Measurements from ENCODE around the gene ECHS1.
"Not testable (repeated sequence)": the region's sequence is repeated elsewhere in the genome, so short reads cannot be mapped to it uniquely, and the experiment has no call there.

ECHS1 gene

DNA sequence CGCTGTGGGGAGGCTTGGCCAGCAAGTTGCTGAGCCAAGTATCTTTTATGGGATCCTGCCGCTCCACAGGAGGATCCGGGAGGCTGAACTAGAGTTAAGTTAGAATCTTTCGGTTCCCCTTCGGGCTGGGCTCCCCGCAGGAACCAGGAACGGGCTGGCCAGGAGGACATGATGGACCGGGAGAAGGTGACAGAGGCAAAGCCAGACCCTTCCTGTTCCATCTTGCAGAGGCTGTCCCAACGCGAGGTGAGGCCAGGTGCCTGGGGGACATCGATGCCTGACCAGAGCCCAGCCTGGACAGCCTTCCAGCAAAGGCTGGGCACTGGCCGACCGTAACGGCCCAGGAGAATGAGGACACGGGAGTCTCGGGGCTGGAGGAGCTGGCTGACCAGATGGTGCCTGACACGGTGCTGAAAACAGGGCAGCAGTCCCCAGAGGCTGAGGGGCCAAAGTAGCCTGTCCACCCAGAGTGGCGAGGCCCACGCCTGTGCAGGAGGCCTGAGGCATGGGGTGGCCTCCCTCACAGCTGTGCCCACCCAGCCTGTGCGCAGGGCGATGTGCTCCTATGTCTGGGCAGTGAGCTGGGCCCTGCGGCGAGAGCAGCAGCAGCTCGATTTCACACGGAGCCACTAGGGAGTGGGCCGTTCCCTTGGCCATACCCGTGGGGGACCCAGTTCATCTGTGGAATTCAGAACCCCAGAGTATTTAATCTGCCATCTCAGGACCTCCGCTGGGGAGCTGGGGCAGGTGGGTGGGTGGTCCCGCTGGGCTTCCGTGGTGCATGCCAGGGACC lies 4.1 kb upstream of the ECHS1 start:
- Histone ChIP-seq H3K4me2 (ENCODE audit: low read length) (peak overlapping the region; percentile 85; the same call in 1 of the 2 replicates), H3K9me3 (ENCODE audit: low read length) (no peaks in the 10 kb centered on the region), H3K4me3 (ENCODE audit: low read depth, low read length, poor library complexity, severe bottlenecking) (no peak overlapping the region), H3F3A (ENCODE audit: insufficient read depth, low read length) (no peaks in the 10 kb centered on the region; the same call in 1 of the 2 replicates), H3K4me1 (ENCODE audit: insufficient read depth, low read length, severe bottlenecking) (peaks cover 18% of the 10 kb centered on the region), H3K9ac (ENCODE audit: low read length) (no peak overlapping the region; the same call in 1 of the 2 replicates), H2AFZ (ENCODE audit: low read length) (no peak overlapping the region), H4K20me1 (ENCODE audit: insufficient read depth, low read length) (no peaks in the 10 kb centered on the region), H3K36me3 (ENCODE audit: insufficient read depth, low read length) (no peaks in the 10 kb centered on the region), H3K27ac (ENCODE audit: low read depth, low read length, poor library complexity, severe bottlenecking) (no peak overlapping the region), H3K79me2 (ENCODE audit: insufficient read depth, low read length) (no peaks in the 10 kb centered on the region), H3K9me2 (ENCODE audit: low read depth, low read length) (no peaks in the 10 kb centered on the region), H3K27me3 (ENCODE audit: insufficient read depth, low read length) (0 out of 2 replicates have a peak, but pooled peaks cover 7% of the 10 kb centered on the region)
- TF ChIP-seq EZH2 (IDR thresholded peaks at IDR 0.05; ENCODE audit: borderline replicate concordance, low read length) = no peak
- TF ChIP-seq CTCF (IDR thresholded peaks at IDR 0.05; ENCODE audit: low read length) = no peak

DNA sequence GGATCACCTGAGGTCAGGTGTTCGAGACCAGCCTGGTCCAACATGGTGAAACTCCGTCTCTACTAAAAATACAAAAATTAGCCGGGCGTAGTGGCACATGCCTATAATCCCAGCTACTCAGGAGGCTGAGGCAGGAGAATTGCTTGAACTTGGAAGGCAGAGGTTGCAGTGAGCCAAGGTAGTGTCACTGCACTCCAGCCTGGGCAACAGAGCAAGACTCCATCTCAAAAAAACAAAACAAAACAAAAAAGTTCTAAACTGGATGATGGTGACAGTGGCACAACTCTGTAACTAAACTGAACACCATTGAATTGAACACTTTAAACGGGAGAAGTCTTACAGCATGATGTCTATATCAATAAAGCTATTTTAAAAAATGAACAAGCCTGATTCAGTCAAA lies 3.0 kb upstream of the ECHS1 start:
- not testable (repeated sequence) for H3K9me2 ChIP-seq (ENCODE audit: low read depth, low read length); H3F3A ChIP-seq (ENCODE audit: insufficient read depth, low read length); H3K9ac ChIP-seq (ENCODE audit: low read length); H3K27ac ChIP-seq (ENCODE audit: low read depth, low read length, poor library complexity, severe bottlenecking); H2AFZ ChIP-seq (ENCODE audit: low read length); H4K20me1 ChIP-seq (ENCODE audit: insufficient read depth, low read length); H3K9me3 ChIP-seq (ENCODE audit: low read length); H3K4me2 ChIP-seq (ENCODE audit: low read length); H3K36me3 ChIP-seq (ENCODE audit: insufficient read depth, low read length); H3K27me3 ChIP-seq (ENCODE audit: insufficient read depth, low read length); H3K79me2 ChIP-seq (ENCODE audit: insufficient read depth, low read length); H3K4me3 ChIP-seq (ENCODE audit: low read depth, low read length, poor library complexity, severe bottlenecking)
- H3K4me1 ChIP-seq (ENCODE audit: insufficient read depth, low read length, severe bottlenecking) = peaks cover 23% of the 10 kb centered on the region

GRCh38 chr10:133375357-133376115 lies 2.4 kb upstream of the ECHS1 start:
- TF ChIP-seq EZH2 (IDR thresholded peaks at IDR 0.05; ENCODE audit: borderline replicate concordance, low read length) = no peak
- no peak for TF ChIP-seq CTCF (IDR thresholded peaks at IDR 0.05; ENCODE audit: low read length)
- Histone ChIP-seq H3K27ac (ENCODE audit: low read depth, low read length, poor library complexity, severe bottlenecking) (no peak overlapping the region), H3K27me3 (ENCODE audit: insufficient read depth, low read length) (0 out of 2 replicates have a peak, but pooled peaks cover 7% of the 10 kb centered on the region), H4K20me1 (ENCODE audit: insufficient read depth, low read length) (no peaks in the 10 kb centered on the region), H3K79me2 (ENCODE audit: insufficient read depth, low read length) (no peaks in the 10 kb centered on the region), H3F3A (ENCODE audit: insufficient read depth, low read length) (no peaks in the 10 kb centered on the region), H3K9me3 (ENCODE audit: low read length) (no peaks in the 10 kb centered on the region), H3K9ac (ENCODE audit: low read length) (no peak overlapping the region), H3K4me3 (ENCODE audit: low read depth, low read length, poor library complexity, severe bottlenecking) (no peak overlapping the region), H3K9me2 (ENCODE audit: low read depth, low read length) (no peaks in the 10 kb centered on the region), H3K36me3 (ENCODE audit: insufficient read depth, low read length) (no peaks in the 10 kb centered on the region), H2AFZ (ENCODE audit: low read length) (no peak overlapping the region), H3K4me1 (ENCODE audit: insufficient read depth, low read length, severe bottlenecking) (peaks cover 23% of the 10 kb centered on the region), H3K4me2 (ENCODE audit: low read length) (no peak overlapping the region)
